SIG-M5 (cell line): ENCODE measurements around the gene VAV2.
"Not testable (repeated sequence)": the region's sequence is repeated elsewhere in the genome, so short reads cannot be mapped to it uniquely, and the experiment has no call there.

ENCODE experiments used
- DNase-seq: peaks from one replicate; lab custom pipeline; 2025; lab: John Stamatoyannopoulos, UW

VAV2 gene

GRCh38 chr9:133935328-133936005 lies 56.7 kb downstream of the VAV2 start:
- no peak for DNase-seq

GRCh38 chr9:133934482-133935232 lies 57.5 kb downstream of the VAV2 start:
- DNase-seq: no peak

GRCh38 chr9:133933426-133934026 lies 58.6 kb downstream of the VAV2 start:
- DNase-seq: no peak

DNA sequence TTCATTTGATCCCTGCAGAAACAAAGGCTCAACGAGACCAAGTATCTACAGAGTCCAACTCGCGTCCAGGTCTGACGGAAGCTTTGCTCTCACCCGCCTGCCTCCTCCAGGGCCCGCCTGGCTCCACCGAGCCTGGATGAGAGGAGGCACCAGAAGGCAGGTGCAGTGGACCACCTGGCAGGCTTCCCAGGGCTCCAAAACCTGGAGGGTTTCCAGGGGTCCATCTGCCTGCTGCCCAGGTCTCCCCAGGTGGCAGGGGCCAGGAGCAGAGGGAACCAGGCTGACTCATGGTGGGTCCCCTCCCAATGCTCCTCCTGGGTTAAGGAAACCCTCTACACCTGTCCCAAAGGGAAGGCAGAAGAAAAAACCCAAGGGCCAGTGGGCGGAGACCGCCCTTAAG lies 59.5 kb downstream of the VAV2 start:
- DNase-seq: no peak

DNA sequence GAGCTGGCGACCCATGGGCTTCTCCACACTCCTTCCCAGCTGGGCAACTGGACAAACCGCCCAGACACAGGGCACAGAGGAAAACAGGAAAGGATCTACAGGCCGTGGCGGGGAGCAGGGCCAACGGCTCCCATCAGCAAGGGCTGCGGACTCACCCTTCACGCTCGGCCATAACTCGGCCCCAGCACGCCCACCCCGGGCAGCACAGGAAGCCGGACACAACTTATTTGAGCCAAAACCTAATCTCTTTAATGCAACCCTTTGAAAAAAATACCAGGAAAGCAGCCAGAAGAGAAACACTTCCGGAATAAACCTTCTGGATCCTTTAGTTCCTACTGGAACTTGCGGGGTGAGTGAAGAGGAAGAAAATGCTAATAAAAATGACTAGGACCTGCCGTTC lies 59.9 kb downstream of the VAV2 start:
- DNase-seq: no peak

- no peak for DNase-seq
Observed at GRCh38 chr9:133930682-133931485, 61.2 kb downstream of the VAV2 start.

DNA sequence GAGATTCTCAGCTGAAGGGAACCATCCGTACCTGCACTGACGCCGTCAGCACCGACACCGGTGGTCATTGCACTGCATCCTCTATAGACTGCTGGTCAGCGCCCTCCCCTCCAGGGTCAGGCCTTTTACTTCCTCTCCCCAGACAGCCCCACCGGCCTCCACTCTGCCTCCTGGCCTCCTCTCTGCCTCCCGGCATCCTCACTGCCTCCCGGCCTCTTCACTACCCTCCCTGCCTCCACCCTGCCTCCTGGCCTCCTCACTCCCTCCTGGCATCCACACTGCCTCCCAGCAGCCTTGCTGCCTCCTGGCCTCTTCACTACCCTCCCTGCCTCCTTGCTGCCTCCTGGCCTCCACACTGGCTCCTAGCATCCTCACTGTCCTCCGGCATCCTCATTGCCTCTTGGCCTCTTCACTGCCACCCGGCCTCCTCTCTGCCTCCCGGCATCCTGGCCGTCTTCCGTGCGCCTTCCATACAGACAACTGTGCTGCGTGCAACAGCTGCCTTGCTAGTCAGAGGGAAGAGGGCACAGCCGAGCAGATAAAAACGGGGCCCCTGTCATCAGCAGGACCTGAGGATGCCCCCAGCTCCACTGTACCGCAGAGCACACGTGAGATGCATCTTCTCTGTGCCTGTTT lies 62.0 kb downstream of the VAV2 start:
- no peak for DNase-seq

DNA sequence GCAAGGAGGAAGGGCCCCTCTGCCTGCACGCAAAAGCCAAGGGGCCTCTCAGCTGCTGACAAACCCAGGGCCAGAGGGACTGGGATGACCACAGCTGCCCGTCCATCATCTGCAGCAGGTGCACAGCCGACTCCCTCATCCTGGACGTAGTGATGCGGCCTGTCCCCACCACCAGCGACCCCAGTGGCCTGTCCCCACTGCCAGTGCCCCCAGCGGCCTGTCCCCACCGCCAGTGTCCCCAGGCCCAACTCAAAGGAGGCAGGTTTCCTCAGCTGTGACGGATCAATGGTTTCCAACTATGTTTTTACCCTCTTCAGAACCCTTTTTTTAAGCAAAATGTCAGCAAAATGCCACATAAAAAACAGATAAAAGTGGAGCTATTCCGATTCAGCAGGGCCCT lies 62.5 kb downstream of the VAV2 start:
- no peak for DNase-seq

- DNase-seq: no peak
Observed at GRCh38 chr9:133928248-133928764, 63.8 kb downstream of the VAV2 start.

GRCh38 chr9:133927041-133927440 lies 65.1 kb downstream of the VAV2 start:
- DNase-seq: no peak

- no peak for DNase-seq
Observed at GRCh38 chr9:133926165-133926856, 65.8 kb downstream of the VAV2 start.

GRCh38 chr9:133924453-133924852 lies 67.7 kb downstream of the VAV2 start:
- no peak for DNase-seq

DNA sequence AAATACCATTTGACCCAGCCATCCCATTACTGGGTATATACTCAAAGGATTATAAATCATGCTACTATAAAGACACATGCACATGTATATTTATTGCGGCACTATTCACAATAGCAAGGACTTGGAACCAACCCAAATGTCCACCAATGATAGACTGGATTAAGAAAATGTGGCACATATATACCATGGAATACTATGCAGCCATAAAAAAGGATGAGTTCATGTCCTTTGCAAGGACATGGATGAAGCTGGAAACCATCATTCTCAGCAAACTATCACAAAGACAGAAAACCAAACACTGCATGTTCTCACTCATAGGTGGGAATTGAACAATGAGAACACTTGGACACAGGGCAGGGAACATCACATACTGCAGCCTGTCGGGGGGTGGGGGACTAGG lies 68.5 kb downstream of the VAV2 start:
- not testable (repeated sequence) for DNase-seq

DNA sequence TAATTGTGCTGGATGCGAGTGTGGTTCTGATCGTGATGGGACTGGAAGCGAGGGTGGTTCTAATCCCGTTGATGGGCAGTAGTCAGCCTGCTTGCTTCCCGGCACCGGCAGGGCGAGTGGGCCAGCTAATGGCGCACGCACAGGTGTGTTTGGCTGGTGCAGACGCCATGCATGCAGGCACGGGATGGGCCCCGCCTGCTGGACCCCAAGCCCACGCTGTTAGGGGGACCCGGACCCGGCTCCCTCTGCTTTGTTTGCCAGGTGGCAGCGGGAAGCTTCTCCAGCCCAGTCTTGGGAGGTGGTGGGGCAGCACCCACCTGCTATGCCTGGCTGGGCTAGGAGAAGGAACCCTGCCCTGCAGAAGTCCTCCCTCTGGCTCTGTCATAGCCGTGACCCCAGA lies 70.3 kb downstream of the VAV2 start:
- no peak for DNase-seq

DNA sequence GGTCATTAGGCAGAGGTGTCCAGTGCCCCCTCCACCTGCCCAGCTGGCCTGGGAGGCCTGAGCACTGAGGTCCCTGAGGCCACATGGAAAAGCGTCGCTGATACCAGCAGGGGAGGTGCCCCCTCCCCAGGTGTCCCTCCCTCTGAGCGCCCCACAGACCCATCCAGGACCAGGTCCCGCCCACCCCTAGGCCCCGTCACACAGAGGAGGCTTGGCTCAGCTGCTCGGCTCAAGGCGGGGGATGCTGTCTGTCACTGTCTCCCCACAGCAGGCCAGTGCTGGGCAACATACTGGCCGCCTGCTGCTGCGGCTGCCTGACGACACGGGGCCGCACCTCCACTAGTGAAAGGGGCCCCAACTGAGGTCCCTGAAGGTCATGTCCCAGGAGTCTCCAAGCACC lies 71.7 kb downstream of the VAV2 start:
- DNase-seq: no peak

- no peak for DNase-seq
Observed at GRCh38 chr9:133919253-133920115, 72.6 kb downstream of the VAV2 start.

DNA sequence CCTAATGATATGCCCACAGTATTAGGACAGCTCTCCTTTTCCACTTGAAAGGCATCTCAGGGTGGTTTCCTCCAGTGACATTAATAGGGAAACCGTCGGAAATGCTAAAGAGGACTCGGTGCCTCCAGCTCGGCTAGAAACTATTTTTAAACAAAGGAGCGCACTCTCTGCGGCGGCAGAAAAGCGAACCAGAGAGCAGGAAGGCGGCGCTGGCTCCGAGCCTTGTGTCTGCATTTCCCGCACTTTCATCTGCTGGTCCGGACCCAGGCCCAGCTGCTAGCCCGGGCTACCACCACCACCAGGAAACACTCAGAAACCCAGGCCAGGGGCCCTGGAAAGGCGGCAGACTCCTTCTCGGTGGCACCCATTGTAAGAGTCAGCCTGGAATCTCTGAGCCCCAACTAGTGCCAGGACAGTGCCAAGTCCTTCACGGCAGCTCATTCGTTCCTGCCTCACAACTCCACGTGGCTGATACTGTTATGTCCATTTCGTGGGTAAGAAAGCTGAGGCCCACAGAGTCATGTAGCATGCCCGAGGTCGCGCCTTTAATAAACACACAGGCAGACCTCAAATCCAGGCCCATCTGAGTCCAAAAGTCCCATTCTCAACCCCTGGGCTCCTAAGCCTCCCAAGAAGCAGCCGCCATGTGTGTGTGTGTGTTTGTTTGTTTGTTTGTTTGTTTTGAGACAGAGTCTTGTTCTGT lies 73.9 kb downstream of the VAV2 start:
- no peak for DNase-seq

- no peak for DNase-seq
Observed at GRCh38 chr9:133917375-133917774, 74.7 kb downstream of the VAV2 start.

DNA sequence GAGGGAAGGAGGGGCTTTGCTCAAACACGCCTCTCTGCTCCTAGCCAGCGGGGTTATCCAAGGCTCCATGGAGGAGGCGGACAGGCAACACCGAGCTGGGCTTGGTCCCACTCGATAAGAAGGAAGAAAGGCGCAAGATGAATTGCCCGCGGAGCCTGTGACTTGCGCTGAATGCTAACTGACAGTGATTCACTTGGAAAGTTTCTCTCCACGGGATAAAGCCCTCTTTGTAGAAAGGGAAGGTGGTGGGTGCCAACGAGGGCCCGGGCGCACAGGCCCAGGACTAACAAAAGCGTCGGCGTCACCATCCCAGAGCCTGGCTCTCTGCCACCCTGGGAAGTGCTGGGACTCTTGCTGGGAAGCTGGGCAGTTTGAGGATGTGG lies 76.0 kb downstream of the VAV2 start:
- DNase-seq: no peak
